ENCODE data around the gene PAFAH1B1.
"Not testable (repeated sequence)": the region's sequence is repeated elsewhere in the genome, so short reads cannot be mapped to it uniquely, and the experiment has no call there.

The PAFAH1B1 gene

GRCh38 chr17:2635675-2636074, 42.2 kb downstream of the PAFAH1B1 start:
- DNase-seq (ENCODE audit: low read depth): no peak

GRCh38 chr17:2636169-2636930, 42.9 kb downstream of the PAFAH1B1 start:
- no peak for DNase-seq (ENCODE audit: low read depth)

- DNase-seq (ENCODE audit: low read depth): no peak
Observed at GRCh38 chr17:2637422-2637821, 44.0 kb downstream of the PAFAH1B1 start.

- DNase-seq (ENCODE audit: low read depth): no peak
Observed at GRCh38 chr17:2644971-2645370, 51.5 kb downstream of the PAFAH1B1 start.

- no peak for DNase-seq (ENCODE audit: low read depth)
Observed at GRCh38 chr17:2647957-2648356, 54.5 kb downstream of the PAFAH1B1 start.

GRCh38 chr17:2649191-2649590, 55.7 kb downstream of the PAFAH1B1 start:
- DNase-seq (ENCODE audit: low read depth): no peak

GRCh38 chr17:2652911-2653310, 59.5 kb downstream of the PAFAH1B1 start:
- not testable (repeated sequence) for DNase-seq (ENCODE audit: low read depth)

GRCh38 chr17:2655546-2655945, 62.1 kb downstream of the PAFAH1B1 start:
- DNase-seq (ENCODE audit: low read depth): no peak

- DNase-seq (ENCODE audit: low read depth): peak; percentile 34
Observed at GRCh38 chr17:2656283-2656682, 62.8 kb downstream of the PAFAH1B1 start.

- peak; percentile 74 for DNase-seq (ENCODE audit: low read depth)
Observed at GRCh38 chr17:2659337-2659736, 65.9 kb downstream of the PAFAH1B1 start.

- not testable (repeated sequence) for DNase-seq (ENCODE audit: low read depth)
Observed at GRCh38 chr17:2660410-2660809, 67.0 kb downstream of the PAFAH1B1 start.

GRCh38 chr17:2672026-2672425, 78.6 kb downstream of the PAFAH1B1 start:
- no peak for DNase-seq (ENCODE audit: low read depth)

- DNase-seq (ENCODE audit: low read depth): not testable (repeated sequence)
Observed at GRCh38 chr17:2679247-2679646, 85.8 kb downstream of the PAFAH1B1 start.

GRCh38 chr17:2680961-2681360, 87.5 kb downstream of the PAFAH1B1 start:
- DNase-seq (ENCODE audit: low read depth): no peak

- DNase-seq (ENCODE audit: low read depth): no peak
Observed at GRCh38 chr17:2681650-2682049, 88.2 kb downstream of the PAFAH1B1 start.

GRCh38 chr17:2682176-2682938, 88.9 kb downstream of the PAFAH1B1 start:
- DNase-seq (ENCODE audit: low read depth): peak; percentile 45

- DNase-seq (ENCODE audit: low read depth): no peak
Observed at GRCh38 chr17:2683912-2684311, 90.5 kb downstream of the PAFAH1B1 start.

GRCh38 chr17:2684549-2684948, 91.1 kb downstream of the PAFAH1B1 start:
- no peak for DNase-seq (ENCODE audit: low read depth)

GRCh38 chr17:2685696-2686095, 92.2 kb downstream of the PAFAH1B1 start:
- DNase-seq (ENCODE audit: low read depth): no peak

- DNase-seq (ENCODE audit: low read depth): no peak
Observed at GRCh38 chr17:2687074-2687418, 93.6 kb downstream of the PAFAH1B1 start.

- DNase-seq (ENCODE audit: low read depth): peak; percentile 13
Observed at GRCh38 chr17:2688351-2689342, 95.2 kb downstream of the PAFAH1B1 start.

Data from EH (cell line).